Gastroesophageal sphincter (tissue), 3 donors: Measurements from ENCODE around the gene PPM1N.

Experiments
- EP300 ChIP-seq: sonication (generic); formaldehyde crosslinking; IDR thresholded peaks from one replicate; pipeline ENCODE4 v1.6.1; 2017; ENCODE audit warnings: antibody characterized with exemption, mild to moderate bottlenecking
- POLR2A ChIP-seq, 2 donors: fragments of 450-650 bp; IDR thresholded peaks; one replicate each; pipeline ENCODE4 v1.6.1; 2017; ENCODE audit warnings: antibody characterized with exemption in 2 of 2, mild to moderate bottlenecking in 2 of 2, moderate library complexity in 1 of 2
- TF ChIP-seq, protein P1 (sequence below), 4 experiments: fragments of 200-600 bp in 2 of 4; fragments of 450-650 bp in 2 of 4; sonication (generic) in 1 of 4; IDR thresholded peaks; one replicate each; pipeline ENCODE4 v1.5.1; 2017 to 2019; ENCODE audit warnings: antibody characterized with exemption in 4 of 4, mild to moderate bottlenecking in 2 of 4, moderate library complexity in 2 of 4

DNA sequence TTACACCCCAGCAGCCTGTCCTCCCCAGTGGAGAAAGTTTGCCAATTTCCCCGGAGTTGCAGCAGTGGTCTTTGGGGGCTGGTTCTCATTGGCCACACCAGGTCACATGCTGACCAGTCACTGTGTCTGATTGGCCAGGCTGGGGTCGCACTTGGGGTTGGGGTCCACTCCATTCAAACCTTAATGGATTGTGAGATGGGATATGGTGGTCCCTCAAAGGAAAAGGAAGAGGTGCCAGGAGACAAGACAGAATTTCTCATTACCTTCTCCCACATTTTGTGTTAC lies 3.4 kb downstream of the PPM1N start:
- TF ChIP-seq, protein P1, sequence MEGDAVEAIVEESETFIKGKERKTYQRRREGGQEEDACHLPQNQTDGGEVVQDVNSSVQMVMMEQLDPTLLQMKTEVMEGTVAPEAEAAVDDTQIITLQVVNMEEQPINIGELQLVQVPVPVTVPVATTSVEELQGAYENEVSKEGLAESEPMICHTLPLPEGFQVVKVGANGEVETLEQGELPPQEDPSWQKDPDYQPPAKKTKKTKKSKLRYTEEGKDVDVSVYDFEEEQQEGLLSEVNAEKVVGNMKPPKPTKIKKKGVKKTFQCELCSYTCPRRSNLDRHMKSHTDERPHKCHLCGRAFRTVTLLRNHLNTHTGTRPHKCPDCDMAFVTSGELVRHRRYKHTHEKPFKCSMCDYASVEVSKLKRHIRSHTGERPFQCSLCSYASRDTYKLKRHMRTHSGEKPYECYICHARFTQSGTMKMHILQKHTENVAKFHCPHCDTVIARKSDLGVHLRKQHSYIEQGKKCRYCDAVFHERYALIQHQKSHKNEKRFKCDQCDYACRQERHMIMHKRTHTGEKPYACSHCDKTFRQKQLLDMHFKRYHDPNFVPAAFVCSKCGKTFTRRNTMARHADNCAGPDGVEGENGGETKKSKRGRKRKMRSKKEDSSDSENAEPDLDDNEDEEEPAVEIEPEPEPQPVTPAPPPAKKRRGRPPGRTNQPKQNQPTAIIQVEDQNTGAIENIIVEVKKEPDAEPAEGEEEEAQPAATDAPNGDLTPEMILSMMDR (IDR thresholded peaks at IDR 0.05), result no peak
- TF ChIP-seq POLR2A (IDR thresholded peaks at IDR 0.05) (no peak), EP300 (no peak)
